Ramos (cell line): ENCODE data around the gene TESPA1.

Experiments
- in situ Hi-C: fragments of 300-500 bp; cut with MboI; formaldehyde crosslinking; loops from one replicate; pipeline ENCODE4 v1.14.3; 2022; ENCODE audit warnings: low sequenced_read_pairs; ENCODE audit not compliant: unreplicated experiment

TESPA1 gene, protein sequence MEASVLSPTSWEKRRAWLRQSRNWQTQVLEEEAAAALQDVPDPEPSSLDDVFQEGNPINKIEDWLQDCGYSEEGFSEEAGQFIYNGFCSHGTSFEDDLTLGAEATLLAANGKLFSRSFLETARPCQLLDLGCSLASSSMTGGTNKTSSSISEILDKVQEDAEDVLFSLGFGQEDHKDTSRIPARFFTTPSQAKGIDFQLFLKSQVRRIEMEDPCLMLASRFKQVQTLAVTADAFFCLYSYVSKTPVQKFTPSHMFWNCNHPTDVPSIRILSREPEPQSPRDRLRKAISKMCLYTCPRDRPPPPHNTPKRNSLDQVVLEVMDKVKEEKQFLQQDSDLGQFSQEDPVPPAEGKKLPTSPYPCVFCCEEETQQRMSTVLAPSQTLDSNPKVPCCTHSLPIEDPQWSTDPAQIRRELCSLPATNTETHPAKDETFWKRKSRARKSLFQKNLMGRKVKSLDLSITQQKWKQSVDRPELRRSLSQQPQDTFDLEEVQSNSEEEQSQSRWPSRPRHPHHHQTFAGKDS

DNA sequence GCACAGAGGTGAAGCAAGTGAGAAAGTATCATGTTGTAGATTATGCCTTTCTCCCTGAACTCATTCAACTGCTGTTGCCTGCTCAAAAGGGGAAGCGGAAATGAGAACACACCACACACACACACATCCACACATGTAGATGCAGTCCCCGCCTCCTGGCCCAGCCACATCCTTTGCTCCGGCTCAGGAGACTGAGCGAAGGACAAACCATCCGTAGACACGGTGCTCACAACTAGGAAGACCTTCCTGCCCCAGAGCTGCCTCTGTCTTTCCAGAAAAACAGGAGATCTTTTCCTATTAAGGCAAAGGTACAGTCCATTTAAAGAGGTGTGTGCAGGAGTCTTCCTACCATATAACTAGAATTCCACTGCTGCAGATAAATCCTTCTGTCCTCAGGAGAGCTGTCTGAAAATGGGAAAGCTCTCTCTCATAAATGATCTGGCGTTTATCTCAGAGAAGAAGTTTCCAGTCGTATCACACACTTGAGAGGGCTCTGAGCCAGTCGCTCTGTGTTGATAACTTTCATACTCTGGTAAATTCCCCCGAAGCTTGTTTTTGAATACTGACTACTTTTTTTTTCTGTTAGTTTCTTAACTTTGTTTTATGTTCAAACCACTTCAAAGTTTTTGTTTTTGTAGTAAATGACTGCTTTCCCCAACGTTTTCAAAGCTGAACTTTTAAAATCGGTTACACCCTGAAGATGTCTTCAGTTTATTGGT is at the start of gene TESPA1:
Gene TESPA1 (minus strand): TSS at position 105 of the 719 bp plus-strand sequence. CDS start 10,200 bp downstream, outside the sequence.
- in situ Hi-C loops, result no loop called here

DNA sequence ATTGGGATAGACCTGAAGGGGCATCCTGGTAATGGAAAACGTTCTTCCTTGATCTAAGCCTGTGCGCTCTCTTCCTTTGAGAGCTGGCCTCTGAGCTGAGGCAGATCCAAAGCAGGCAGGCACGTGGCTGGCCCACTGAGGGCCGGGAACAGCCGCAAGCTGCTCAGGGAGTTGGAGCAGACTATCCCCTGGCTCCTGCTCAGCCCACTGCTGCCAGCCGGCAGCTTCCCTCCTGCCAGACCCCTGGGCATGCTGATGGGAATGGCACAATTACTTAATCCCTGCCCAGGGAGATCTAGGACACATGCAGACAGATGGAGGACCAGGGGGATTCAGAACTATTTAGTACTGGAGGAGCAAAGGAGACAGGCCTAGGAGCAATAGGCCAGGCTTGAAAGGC is 49.7 kb upstream of the TESPA1 start:
- in situ Hi-C loops, result no loop called here

DNA sequence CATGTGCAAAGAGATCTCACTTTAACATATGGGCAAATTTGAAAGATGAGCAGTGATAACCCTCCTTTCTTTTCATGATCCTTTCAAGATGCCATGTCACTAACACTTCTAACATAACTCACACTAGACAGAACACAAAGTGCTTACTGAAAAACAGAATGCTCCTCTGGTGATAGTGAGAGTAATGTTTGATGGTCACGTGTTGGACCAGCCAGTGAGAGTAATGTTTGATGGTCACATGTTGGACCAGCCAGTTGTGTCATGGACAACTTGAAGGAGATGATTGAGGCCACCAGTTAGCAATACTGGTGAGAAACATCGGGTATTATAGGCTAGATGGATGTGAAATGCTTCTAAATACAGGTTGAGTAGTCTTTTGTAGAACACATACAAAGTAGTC is 40.9 kb upstream of the TESPA1 start:
- in situ Hi-C loops, result no loop called here

DNA sequence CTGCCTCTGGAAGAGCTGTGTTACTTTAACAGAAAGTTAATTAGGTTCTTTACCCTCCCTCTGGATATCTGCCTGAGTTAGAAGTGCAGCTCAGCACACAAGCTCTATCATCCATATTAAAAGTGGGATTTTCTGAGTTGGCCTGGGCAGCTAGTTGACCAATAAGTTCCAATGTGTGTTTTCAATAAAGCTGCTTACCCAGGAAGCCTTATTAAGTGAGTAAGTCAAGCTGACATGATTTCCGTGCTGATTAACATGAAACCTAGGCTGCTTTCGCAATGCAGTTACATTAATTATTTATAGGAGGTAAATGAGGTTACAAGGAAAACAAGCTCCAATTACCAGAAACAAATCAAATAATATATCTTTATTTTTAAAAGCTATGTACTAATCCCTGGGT is 40.0 kb upstream of the TESPA1 start:
- in situ Hi-C loops, result no loop called here

DNA sequence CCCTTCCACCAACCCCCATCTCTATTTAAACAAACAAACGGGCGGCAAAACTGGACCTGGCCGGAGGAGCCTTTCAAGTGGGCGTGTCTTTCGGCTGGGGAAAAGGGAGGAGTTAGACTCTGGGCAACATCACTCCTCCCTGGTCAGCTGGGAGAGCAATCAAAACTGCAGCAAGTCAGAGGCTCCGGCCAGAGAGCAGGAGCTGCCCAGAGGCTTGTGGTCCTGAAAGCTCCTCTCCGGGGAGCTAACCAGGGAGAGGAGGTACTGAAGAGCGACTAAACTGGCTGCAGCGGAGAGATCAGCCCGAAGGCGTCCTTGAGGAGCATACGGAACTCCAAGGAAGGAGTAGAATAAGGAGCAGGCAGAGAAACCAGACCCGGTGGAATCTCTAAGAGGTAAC is 35.2 kb upstream of the TESPA1 start, which contains the start of gene NEUROD4:
Gene NEUROD4 (plus strand): TSS at position 191 of the 400 bp plus-strand sequence. CDS start 6,466 bp downstream, outside the sequence.
- in situ Hi-C loops, result no loop called here

DNA sequence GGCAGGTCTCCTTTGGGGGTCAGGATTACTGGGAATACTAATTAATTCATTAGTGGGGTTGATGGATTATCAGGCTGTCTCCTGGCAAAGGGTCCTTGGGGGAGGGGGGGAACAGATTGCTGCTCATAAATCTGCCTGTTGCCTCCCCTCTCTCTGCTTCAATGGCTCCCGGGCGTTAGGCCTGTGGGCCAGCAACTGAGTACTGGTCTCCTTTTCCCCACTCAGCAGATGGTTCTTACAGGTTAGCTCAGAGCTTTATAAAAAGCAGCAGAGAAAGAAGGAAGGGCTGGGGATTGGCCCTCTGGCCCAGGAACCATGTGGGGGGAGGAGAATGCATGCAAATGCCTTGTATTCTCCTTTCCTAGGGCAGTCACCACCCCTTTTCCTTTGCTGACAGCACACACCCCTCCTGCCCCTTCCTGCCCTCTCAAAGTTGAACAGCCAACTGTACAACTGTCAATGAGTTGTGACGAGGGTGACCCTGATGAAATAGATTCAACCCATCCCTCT is 32.9 kb upstream of the TESPA1 start:
- in situ Hi-C loops, result no loop called here

DNA sequence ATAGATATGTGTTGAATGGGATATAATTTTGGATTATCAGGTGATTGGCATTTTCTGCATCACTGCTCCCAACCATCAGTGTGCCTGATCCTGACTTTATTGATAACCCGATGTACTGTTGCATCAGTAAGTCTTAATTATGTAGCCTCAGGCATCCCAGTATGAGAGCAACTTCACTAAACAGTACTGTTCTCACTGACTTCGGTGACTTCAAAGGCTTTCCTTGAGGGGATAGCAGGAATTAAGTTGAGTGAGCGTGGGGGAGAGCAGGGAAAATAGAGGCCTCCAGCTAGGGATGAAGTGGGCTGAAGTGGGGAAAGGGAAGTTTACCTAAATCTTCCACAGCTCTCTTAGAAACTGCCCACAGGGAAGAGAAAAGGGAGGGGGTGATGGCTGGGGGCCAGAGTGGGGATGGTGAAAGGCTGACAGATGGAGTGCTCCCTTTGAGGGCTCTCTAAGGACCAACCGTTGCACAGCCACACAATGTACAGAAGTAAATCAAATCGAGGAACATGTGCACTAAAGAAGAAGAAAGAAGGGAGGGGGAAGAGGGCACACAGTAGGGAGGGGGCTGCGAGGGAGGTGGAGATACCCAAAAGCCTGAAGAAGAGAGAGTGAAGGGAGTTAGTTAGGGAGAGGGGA is 24.5 kb upstream of the TESPA1 start:
- in situ Hi-C loops, result no loop called here

DNA sequence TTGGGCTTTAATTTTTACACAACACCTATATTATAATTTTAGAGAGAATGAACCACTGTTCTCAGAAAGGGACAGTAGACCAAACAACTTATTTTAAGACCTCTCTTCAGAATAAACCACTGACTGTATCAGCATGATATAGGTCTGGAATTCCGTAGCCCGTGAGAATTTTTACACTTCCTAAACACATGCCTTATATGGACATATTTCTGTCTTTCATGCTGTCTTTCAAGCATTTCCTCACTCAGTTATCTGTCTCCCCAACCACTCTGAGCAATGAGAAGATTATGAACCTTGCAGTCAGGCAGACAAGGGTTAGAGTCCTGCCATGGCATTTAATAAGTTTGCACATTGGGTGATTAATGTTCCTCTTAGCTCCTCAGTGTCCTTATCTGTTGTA is 17.8 kb upstream of the TESPA1 start:
- in situ Hi-C loops, result no loop called here

DNA sequence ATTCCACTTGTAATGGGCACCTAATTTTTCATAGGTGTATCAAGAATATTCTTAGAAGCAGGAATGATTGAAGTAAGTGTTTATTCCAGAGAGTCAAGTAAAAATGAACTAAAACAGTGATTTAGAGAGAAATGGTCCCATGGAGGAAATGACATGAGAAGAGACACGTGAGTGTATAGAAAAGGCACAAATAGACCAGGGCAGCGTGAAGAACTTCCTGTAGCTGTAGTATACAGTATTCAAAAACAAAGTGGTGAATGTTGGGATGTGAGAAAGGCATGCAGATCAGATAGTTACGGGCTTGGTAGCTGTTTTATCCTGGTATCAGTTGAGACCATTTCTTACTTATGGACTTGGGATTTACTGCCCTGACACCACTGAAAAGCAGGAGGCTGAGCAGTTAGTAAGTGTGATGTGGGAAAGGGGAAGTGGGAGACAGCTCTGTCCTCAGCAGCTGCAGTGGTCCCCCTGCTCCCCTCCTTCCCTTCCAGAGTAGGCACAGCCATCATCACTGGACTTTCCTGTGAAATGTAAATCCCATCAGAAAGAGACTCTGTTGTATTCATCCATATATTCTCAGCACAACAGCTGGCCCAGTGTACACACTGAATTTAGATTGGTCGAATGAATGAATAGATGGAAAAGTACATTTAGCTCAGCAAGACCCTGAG is 16.8 kb upstream of the TESPA1 start:
- in situ Hi-C loops, result no loop called here

DNA sequence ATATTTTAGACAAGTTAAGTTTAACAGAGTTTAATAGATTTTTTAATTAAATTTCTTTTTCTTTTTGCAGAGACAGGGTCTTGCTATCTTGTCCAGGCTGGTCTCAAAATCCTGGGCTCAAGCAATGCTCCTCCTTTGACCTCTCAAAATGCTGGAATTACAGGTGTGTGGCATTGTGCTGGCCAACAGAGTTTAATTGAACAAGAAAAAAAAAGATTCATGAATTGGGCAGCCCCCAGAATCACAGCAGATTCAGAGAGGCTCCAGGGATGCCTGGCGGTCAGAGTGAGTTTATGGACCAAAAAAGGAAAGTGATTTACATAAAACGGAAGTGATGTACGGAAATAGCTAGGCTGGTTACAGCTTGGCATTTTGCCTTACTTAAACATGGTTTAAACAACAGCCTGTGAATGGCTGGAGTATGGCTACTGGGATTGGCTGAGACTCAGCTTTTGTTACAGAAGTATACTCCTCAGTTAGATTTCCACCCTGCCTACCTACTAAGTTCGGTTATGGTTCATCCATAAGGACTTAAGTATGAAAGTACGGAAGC is 14.5 kb upstream of the TESPA1 start:
- in situ Hi-C loops, result no loop called here

DNA sequence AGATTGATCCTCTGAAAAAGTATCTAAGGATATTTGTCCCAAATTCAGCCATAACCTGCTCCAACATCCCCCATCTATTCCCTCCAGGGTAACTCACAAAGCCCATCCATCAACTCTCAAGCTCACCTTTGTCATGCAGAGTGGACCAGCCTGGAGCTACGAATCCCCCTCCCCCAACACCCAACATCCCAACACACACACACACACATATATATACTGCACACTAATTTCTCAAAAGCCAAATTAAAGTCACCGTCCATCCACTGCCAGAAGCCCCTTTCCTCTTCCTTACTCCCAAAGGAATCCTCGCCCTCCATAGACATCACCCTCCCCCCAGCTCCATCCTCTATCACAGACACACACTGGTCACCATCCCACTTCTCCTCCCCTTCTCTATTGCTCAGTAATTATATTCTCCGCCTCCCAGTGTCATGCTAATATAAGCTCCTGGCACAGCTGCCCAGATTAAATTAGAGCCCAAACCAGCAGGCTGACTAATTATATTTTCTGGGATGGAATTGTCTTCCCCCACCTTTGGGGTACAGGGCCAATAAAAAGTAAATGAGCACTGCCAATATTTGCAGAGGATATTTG is 13.5 kb upstream of the TESPA1 start:
- in situ Hi-C loops, result no loop called here

DNA sequence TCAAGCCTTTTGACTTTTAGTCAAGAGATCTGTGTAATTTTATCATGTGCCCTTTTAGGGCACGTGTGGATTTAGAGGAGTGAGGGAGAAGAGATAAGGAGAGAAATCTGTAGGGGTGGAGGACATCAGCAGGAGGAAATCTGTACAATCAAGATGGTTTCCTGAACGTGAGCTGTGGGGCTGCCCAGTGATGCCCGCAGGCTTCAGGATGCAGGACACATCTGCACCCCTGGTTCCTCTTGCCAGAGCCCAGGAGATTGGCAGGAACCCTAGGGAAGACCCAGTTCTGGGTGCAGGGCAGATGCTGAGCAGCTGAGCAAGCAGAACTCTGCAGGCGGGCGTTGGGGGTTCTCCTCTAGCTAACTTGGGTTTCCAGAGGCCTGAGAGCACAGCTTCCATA is 11.6 kb upstream of the TESPA1 start:
- in situ Hi-C loops, result no loop called here

DNA sequence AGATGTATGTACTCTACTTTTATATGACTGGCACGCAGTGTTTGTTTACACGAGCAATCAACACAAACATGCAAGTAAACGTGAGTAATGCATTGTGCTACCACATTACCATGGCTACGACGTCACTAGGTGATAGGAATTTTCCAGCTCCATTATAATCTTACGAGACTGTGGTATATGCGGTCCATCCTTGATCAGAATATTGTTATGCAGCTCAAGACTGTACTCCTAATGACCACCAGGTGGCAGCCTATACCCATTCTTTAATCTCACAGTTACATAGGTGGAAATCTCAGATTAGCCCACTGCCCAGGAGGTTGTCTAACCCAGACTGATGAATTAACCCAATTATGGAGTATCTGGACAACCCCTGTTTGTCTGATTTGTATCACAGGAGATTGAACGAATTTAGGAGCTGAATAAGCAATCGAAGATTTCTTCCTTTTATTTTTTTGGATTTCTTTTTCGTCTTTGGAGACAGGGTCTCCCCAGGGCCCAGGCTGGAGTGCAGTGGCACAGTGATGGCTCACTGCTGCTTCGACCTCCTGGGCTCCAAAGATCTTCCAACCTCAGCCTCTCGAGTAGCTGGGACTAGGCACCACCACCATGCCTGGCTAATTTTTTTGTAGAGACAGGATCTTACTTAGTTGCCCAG is 8.7 kb upstream of the TESPA1 start:
- in situ Hi-C loops, result loop anchor here (5.0 kb wide), 1 partner anchor 79 kb away; no protein-coding TSS in a partner anchor

DNA sequence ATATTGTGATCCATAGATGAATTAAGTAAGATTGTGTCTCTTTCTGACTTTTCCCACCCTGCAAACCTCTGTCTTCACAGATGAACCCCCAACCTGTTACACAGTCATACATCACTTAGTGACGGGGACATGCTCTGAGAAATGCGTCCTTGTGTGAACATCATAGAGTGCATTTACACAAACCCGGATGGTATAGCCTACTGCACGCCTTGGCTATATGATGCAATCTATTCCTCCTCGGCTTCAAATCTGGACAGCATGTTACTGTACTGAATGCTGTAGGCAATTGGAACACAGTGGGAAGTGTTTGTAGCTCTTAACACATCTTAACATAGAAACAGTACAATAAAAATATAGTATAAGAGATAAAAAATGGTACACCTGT is 7.4 kb upstream of the TESPA1 start:
- in situ Hi-C loops, result loop anchor here (5.0 kb wide), 1 partner anchor 80 kb away; no protein-coding TSS in a partner anchor

DNA sequence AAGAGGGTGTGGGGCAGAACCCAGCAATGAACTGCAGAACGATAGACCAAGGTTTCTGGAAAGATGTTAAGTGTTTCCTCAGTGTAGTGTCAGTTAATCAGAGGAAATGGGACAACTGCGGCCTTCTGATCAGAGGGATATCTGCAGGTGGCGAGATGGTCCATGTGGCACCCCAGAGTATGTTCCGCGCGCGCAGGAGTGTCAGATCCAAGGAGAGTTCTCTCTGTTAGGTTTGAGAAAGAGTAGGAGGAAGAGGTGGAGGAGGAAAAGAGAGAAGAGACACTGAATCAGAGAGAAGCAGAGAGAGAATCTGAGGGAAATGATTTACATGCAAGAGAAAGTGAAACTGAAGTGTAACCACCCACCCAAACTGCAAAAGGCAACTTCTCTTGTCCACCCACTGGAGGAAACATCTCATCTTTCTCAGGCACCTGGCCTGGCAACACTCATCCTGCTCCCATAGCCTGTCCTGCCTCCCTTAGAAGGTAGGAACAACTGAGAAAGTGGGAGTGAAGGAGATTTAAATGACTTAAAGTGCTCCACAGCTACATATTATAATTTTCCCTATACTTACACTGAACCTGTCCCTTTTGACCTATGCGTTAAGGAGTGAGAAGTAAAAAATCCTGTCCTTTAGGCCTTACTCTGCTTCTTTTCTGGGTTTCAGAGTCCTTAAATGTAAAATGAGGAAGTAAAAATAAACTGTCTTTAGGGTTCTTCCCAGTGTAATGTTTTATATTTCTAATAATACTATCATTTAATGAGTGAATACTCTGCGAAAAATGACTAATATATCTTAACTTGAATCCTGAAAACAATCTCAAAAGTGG is 6.8 kb upstream of the TESPA1 start:
- in situ Hi-C loops, result loop anchor here (5.0 kb wide), 1 partner anchor 81 kb away; no protein-coding TSS in a partner anchor

DNA sequence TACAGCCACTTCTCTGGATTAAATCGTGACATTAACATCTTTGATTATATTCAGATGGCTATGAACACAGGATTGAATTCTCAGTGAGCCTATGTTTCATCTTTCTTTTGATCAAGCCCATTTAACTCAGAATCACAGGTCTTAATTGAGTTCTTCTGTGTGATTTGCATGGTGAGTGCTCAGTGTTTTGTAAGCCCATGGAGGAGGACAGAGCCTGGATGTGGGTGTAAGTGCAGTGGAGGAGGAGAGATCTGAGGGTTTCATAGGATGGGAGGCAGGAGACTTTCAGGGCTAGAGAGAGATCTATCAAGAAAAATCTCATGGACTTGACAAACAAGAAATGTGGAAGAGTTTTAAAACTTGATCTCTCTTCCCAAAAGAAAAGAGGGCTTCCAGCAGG is 5.3 kb upstream of the TESPA1 start:
- in situ Hi-C loops, result loop anchor here (5.0 kb wide), 1 partner anchor 82 kb away; no protein-coding TSS in a partner anchor

DNA sequence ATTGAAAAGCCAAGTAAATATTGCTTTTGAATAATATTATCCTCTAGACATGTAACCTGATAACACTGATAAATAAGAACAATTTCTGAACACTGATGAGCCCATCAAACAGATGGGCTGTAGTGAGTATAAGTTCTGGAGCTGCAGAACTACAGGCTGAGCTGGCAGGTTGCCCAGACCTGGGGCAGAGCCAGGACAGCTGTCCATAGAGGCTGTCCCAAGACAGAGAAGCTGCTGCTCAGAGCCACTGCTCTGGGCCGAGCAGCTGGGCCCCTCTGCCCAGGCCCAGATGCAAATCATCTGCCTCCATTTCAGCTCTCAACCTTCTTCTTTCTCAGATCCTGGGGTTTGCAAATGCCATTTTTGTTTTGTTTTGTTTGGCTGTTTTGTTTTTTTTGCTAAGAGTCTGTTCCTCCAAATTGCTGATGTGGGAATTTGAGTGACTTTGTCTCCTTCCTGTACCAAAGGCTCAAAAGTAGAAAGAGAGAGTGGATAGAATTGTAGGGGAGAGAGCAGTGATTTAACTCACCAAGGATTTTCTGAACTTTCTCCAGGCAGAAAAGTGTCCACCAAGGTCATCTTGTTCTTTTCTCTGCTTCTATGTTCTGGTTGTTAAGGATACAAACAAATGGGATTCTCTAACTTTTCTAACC is 4.0 kb upstream of the TESPA1 start:
- in situ Hi-C loops, result no loop called here
